Peyer's patch (tissue), 4 donors: ENCODE data around the gene ZNF316.

ENCODE experiments used
- POLR2A ChIP-seq, 2 donors: fragments of 450-650 bp; IDR thresholded peaks; one replicate each; pipeline ENCODE4 v1.5.1; 2017; ENCODE audit warnings: antibody characterized with exemption in 2 of 2, mild to moderate bottlenecking in 2 of 2, moderate library complexity in 2 of 2
- TF ChIP-seq, protein P1 (sequence below), 6 experiments: fragments of 450-650 bp in 4 of 6; fragments of 200-600 bp in 2 of 6; sonication (generic) in 1 of 6; IDR thresholded peaks; one replicate each; pipeline ENCODE4 v1.5.1; 2017 to 2019; ENCODE audit warnings: antibody characterized with exemption in 6 of 6, mild to moderate bottlenecking in 3 of 6, moderate library complexity in 1 of 6

DNA sequence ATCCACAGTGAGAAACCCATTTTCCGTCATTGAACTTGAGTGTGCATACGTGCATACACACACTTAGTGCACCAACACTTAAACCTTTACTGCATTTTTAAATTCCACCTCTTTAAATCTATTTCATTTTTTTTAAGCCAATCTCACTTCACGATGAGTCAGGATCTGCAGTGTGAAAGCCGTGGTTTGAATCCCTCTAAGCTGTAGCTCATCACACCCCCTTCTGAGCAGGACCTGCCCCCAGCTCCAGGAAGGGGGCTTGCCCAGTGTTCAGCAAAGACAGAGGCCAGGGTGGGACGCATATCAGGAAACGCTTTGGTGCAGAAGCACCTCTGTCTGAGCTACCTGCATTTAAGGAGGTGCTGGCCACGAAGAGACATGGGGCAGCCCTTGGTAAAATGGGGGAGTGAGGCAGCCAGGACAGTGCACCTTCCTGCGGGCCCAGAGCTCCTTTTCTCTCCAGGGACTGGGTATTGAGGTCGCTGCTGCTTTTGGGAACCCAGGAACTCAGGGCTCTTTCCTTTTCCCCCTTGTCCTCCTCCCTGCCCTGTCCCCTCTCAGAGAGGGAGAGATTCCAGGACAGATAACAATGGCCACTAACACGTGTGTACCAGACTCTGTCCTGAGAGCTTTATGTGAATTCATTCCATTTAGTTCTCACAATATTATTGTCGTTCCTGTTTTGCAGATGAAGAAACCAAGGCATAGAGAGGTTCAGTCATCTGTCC is 21.7 kb downstream of the ZNF316 start:
- TF ChIP-seq, protein P1, sequence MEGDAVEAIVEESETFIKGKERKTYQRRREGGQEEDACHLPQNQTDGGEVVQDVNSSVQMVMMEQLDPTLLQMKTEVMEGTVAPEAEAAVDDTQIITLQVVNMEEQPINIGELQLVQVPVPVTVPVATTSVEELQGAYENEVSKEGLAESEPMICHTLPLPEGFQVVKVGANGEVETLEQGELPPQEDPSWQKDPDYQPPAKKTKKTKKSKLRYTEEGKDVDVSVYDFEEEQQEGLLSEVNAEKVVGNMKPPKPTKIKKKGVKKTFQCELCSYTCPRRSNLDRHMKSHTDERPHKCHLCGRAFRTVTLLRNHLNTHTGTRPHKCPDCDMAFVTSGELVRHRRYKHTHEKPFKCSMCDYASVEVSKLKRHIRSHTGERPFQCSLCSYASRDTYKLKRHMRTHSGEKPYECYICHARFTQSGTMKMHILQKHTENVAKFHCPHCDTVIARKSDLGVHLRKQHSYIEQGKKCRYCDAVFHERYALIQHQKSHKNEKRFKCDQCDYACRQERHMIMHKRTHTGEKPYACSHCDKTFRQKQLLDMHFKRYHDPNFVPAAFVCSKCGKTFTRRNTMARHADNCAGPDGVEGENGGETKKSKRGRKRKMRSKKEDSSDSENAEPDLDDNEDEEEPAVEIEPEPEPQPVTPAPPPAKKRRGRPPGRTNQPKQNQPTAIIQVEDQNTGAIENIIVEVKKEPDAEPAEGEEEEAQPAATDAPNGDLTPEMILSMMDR (IDR thresholded peaks at IDR 0.05), result no peak
- no peak for TF ChIP-seq POLR2A (IDR thresholded peaks at IDR 0.05)
